ENCODE data around the gene CHML.

The CHML gene

GRCh38 chr1:241615043-241615974 lies 24.9 kb downstream of the CHML start:
- FAIRE-seq: no peak

GRCh38 chr1:241614572-241614971 lies 25.6 kb downstream of the CHML start:
- no peak for FAIRE-seq

GRCh38 chr1:241614144-241614543 lies 26.0 kb downstream of the CHML start:
- no peak for FAIRE-seq

- no peak for FAIRE-seq
These were observed 27.4 kb downstream of the CHML start for GRCh38 chr1:241612533-241613477.

- FAIRE-seq: no peak
These were observed 28.4 kb downstream of the CHML start for GRCh38 chr1:241611736-241612135.

- FAIRE-seq: peak; percentile 93
These were observed 29.1 kb downstream of the CHML start for GRCh38 chr1:241611063-241611462.

GRCh38 chr1:241610056-241610815 lies 29.9 kb downstream of the CHML start:
- FAIRE-seq: no peak

- no peak for FAIRE-seq
These were observed 31.7 kb downstream of the CHML start for GRCh38 chr1:241608379-241609033.

- no peak for FAIRE-seq
These were observed 32.7 kb downstream of the CHML start for GRCh38 chr1:241607497-241607896.

GRCh38 chr1:241606544-241606943 lies 33.6 kb downstream of the CHML start:
- FAIRE-seq: no peak

GRCh38 chr1:241605146-241605805 lies 34.9 kb downstream of the CHML start:
- no peak for FAIRE-seq

- no peak for FAIRE-seq
These were observed 36.4 kb downstream of the CHML start for GRCh38 chr1:241603731-241604245.

- FAIRE-seq: no peak
These were observed 39.7 kb downstream of the CHML start for GRCh38 chr1:241600496-241600901.

- no peak for FAIRE-seq
These were observed 41.9 kb downstream of the CHML start for GRCh38 chr1:241598249-241598648.

GRCh38 chr1:241596633-241597032 lies 43.5 kb downstream of the CHML start:
- no peak for FAIRE-seq

- FAIRE-seq: no peak
These were observed 47.0 kb downstream of the CHML start for GRCh38 chr1:241593186-241593585.

- FAIRE-seq: no peak
These were observed 47.8 kb downstream of the CHML start for GRCh38 chr1:241592273-241592958.

GRCh38 chr1:241591736-241592135 lies 48.4 kb downstream of the CHML start:
- no peak for FAIRE-seq

GRCh38 chr1:241591317-241591716 lies 48.9 kb downstream of the CHML start:
- FAIRE-seq: peak; percentile 47

- FAIRE-seq: no peak
These were observed 49.5 kb downstream of the CHML start for GRCh38 chr1:241590719-241591118.
